Heart left ventricle (tissue), 13 donors: ENCODE results near the gene PIGC.

Experiments used
- CTCF ChIP-seq, 12 donors: fragments of 200-600 bp; sonication (generic) in 4 of 12; IDR thresholded peaks; one replicate each; pipeline versions ENCODE4 v1.5.0 to v1.8.0; 2018 to 2022; ENCODE audit warnings: antibody characterized with exemption in 12 of 12, mild to moderate bottlenecking in 5 of 12
- POLR2A ChIP-seq, 2 donors: fragments of 450-650 bp; IDR thresholded peaks; one replicate each; pipeline ENCODE4 v1.6.1; 2017; ENCODE audit warnings: antibody characterized with exemption in 2 of 2, mild to moderate bottlenecking in 2 of 2, moderate library complexity in 2 of 2
- donor health status: ischemic (EF 13 %, LVEDD 7.1; RV severe dilation, severe dysfunction).
- donor health status: DM: no; HTN: yes; CAD: no.
- donor health status: DM: no; HTN: no; CAD: no.
- donor health status: ischemic (EF 25% LVEDD 6.9; RV normal size, moderate dysfunction).
- donor health status: ischemic (EF 25% LVEDD 5.7; RV mildly dilated, moderate dysfunction).
- donor health status: ischemic (EF 35%, LVEDD 5.7; RV mildly dilated, moderate dysfunction).
- donor health status: nonischemic (EF 11% LVEDD 7.7; RV severe dilation, severe dysfunction).
- donor health status: DM: yes; HTN: yes; CAD: no.
- donor health status: PGD.
- donor health status: ischemic (EF 29% LVEDD 5.4; RV normal size, mild dysfunction).
- donor health status: nonischemic (EF 23%, LVEDD 6.1; RV moderate dilation, normal function).

- TF ChIP-seq CTCF (IDR thresholded peaks at IDR 0.05) (no peak), POLR2A (IDR thresholded peaks at IDR 0.05) (no peak)
Observed at GRCh38 chr1:172486805-172487454, 43.1 kb upstream of the PIGC start.
